HEK293 (cell line): ENCODE measurements around the gene CLMN.

Experiments used
- ZNF274 ChIP-seq, 2 experiments: fragments of 200-500 bp in 1 of 2; fragments of 450-650 bp in 1 of 2; sonication (Bioruptor generic) in 1 of 2; formaldehyde crosslinking in 1 of 2; IDR thresholded peaks; 2 replicates each; pipeline versions ENCODE4 v1.5.1 to v1.6.1; 2014 to 2016; ENCODE audit warnings: borderline replicate concordance in 1 of 2, inconsistent platforms in 1 of 2, low read length in 1 of 2, missing biosample characterization in 1 of 2, missing genetic modification characterization in 1 of 2
- TF ChIP-seq, protein P1 (sequence below): fragments of 450-650 bp; formaldehyde crosslinking; IDR thresholded peaks from 2 replicates; pipeline ENCODE4 v1.5.1; 2016; ENCODE audit warnings: missing biosample characterization, missing genetic modification characterization
- TF ChIP-seq, protein P2 (sequence below): fragments of 450-650 bp; formaldehyde crosslinking; IDR thresholded peaks from 2 replicates; pipeline ENCODE4 v1.5.1; 2016; ENCODE audit warnings: missing biosample characterization, missing genetic modification characterization

DNA sequence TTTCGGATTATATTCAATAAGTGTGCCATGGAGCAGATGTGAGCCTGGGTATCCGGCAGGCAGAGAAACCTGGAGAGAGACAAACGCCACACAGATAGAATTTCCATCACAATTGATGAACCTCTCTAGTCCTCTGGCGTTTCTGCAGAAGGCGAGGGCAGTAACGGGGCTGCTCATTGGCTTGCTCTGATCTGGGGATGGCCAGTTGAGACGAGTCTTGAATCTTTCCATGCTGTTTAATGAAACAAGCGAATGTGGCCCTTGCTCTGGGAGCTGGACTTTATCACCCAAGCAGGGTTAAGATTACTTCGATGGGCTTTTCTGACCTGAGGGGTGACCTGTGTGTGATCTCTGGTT lies 42.4 kb upstream of the CLMN start:
- TF ChIP-seq, protein P1, sequence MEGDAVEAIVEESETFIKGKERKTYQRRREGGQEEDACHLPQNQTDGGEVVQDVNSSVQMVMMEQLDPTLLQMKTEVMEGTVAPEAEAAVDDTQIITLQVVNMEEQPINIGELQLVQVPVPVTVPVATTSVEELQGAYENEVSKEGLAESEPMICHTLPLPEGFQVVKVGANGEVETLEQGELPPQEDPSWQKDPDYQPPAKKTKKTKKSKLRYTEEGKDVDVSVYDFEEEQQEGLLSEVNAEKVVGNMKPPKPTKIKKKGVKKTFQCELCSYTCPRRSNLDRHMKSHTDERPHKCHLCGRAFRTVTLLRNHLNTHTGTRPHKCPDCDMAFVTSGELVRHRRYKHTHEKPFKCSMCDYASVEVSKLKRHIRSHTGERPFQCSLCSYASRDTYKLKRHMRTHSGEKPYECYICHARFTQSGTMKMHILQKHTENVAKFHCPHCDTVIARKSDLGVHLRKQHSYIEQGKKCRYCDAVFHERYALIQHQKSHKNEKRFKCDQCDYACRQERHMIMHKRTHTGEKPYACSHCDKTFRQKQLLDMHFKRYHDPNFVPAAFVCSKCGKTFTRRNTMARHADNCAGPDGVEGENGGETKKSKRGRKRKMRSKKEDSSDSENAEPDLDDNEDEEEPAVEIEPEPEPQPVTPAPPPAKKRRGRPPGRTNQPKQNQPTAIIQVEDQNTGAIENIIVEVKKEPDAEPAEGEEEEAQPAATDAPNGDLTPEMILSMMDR (tag by site-specific recombination): no peak
- TF ChIP-seq, protein P2, sequence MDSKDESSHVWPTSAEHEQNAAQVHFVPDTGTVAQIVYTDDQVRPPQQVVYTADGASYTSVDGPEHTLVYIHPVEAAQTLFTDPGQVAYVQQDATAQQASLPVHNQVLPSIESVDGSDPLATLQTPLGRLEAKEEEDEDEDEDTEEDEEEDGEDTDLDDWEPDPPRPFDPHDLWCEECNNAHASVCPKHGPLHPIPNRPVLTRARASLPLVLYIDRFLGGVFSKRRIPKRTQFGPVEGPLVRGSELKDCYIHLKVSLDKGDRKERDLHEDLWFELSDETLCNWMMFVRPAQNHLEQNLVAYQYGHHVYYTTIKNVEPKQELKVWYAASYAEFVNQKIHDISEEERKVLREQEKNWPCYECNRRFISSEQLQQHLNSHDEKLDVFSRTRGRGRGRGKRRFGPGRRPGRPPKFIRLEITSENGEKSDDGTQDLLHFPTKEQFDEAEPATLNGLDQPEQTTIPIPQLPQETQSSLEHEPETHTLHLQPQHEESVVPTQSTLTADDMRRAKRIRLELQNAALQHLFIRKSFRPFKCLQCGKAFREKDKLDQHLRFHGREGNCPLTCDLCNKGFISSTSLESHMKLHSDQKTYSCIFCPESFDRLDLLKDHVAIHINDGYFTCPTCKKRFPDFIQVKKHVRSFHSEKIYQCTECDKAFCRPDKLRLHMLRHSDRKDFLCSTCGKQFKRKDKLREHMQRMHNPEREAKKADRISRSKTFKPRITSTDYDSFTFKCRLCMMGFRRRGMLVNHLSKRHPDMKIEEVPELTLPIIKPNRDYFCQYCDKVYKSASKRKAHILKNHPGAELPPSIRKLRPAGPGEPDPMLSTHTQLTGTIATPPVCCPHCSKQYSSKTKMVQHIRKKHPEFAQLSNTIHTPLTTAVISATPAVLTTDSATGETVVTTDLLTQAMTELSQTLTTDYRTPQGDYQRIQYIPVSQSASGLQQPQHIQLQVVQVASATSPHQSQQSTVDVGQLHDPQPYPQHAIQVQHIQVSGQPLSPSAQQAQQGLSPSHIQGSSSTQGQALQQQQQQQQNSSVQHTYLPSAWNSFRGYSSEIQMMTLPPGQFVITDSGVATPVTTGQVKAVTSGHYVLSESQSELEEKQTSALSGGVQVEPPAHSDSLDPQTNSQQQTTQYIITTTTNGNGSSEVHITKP (tag by site-specific recombination): no peak
- TF ChIP-seq ZNF274 (IDR thresholded peaks at IDR 0.05; ENCODE audit: low read length) (no peak), ZNF274 (tag by site-specific recombination; IDR thresholded peaks at IDR 0.05; ENCODE audit: borderline replicate concordance) (no peak)
